ENCODE data around the gene CDK5RAP1.

The CDK5RAP1 gene

DNA sequence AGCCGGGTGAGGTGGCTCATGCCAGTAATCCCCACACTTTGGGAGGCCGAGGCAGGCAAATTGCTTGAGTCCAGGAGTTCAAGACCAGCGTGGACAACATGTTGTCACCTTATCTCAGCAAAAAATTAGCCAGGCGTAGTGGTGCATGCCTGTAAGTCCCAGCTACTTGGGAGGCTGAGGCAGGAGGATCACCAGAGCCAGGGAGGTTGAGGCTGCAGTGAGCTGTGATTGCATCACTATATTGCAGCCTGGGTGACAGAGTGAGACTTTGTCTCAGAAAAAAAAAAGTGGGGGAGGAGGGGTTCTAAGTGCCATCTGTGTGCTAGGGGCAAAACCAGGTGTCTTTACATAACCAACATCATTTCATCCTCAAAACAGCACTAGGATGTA, 48.3 kb downstream of the CDK5RAP1 start:
- no peak for ATAC-seq
- no peak for TF ChIP-seq PATZ1 (CRISPR knock-in tag; IDR thresholded peaks at IDR 0.05; ENCODE audit: borderline replicate concordance)
- TF ChIP-seq, protein P1, sequence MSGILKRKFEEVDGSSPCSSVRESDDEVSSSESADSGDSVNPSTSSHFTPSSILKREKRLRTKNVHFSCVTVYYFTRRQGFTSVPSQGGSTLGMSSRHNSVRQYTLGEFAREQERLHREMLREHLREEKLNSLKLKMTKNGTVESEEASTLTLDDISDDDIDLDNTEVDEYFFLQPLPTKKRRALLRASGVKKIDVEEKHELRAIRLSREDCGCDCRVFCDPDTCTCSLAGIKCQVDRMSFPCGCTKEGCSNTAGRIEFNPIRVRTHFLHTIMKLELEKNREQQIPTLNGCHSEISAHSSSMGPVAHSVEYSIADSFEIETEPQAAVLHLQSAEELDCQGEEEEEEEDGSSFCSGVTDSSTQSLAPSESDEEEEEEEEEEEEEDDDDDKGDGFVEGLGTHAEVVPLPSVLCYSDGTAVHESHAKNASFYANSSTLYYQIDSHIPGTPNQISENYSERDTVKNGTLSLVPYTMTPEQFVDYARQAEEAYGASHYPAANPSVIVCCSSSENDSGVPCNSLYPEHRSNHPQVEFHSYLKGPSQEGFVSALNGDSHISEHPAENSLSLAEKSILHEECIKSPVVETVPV (CRISPR knock-in tag; IDR thresholded peaks at IDR 0.05), result no peak

DNA sequence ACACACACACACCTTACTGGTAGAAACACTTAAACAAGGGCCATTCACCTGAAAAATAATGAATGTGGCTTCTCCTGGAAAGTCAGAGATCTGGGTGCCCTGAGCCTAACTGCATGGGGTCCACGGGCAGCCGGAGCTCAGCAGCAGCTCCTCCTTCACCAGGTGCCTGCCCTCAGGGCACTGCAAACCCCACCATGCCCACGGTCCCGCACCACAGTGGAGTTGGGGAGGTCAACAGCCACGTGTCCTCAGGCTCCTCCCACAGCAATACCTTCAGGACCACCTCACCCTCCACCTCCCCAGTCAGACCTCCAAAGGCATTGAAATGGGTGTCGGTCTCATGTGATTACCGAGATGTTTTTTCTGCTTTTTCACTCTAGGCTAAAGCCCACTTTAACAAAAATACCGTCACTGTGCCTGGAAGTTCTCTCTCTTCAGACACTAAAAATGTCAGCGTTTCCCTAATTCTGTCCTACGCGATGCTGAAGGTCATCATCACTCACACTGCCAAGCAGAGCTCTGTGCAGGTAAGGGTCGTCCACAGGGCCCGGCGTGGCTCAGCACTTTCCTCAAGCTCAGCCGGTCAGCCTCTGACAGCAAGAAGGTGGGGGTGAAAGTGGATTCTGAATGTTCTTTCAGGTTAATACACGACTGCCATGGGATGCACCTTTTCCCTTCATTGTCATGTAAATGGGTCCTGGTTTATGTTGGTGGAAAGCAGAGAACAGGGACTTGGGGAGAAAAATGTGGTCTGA, 48.9 kb downstream of the CDK5RAP1 start:
- no peak for ATAC-seq
- TF ChIP-seq TCF4 (CRISPR knock-in tag; IDR thresholded peaks at IDR 0.05; ENCODE audit: borderline replicate concordance) (no peak), ARNTL (CRISPR knock-in tag; IDR thresholded peaks at IDR 0.05; ENCODE audit: borderline replicate concordance, low read depth) (no peak), BACH2 (CRISPR knock-in tag; IDR thresholded peaks at IDR 0.05; ENCODE audit: borderline replicate concordance) (no peak), RARB (CRISPR knock-in tag; IDR thresholded peaks at IDR 0.05) (no peak), OSR1 (CRISPR knock-in tag; IDR thresholded peaks at IDR 0.05) (no peak), TSHZ2 (CRISPR knock-in tag; IDR thresholded peaks at IDR 0.05) (no peak), ZFP3 (CRISPR knock-in tag; IDR thresholded peaks at IDR 0.05) (no peak), PATZ1 (CRISPR knock-in tag; IDR thresholded peaks at IDR 0.05; ENCODE audit: borderline replicate concordance) (no peak), CSDC2 (CRISPR knock-in tag; IDR thresholded peaks at IDR 0.05) (no peak)
- TF ChIP-seq, protein P1 (CRISPR knock-in tag; IDR thresholded peaks at IDR 0.05), result no peak

GRCh38 chr20:33351696-33352095, 49.6 kb downstream of the CDK5RAP1 start:
- TF ChIP-seq ZNF565 (CRISPR knock-in tag; conservative IDR thresholded peaks at IDR 0.05; ENCODE audit: low read depth) (no peak), ZNF70 (CRISPR knock-in tag; IDR thresholded peaks at IDR 0.05) (no peak), ISL1 (CRISPR knock-in tag; IDR thresholded peaks at IDR 0.05) (no peak), ESRRG (CRISPR knock-in tag; IDR thresholded peaks at IDR 0.05) (no peak), OSR1 (CRISPR knock-in tag; IDR thresholded peaks at IDR 0.05) (no peak), CREB5 (CRISPR knock-in tag; IDR thresholded peaks at IDR 0.05; ENCODE audit: low read depth) (no peak), ZFP3 (CRISPR knock-in tag; IDR thresholded peaks at IDR 0.05) (no peak), RARB (CRISPR knock-in tag; IDR thresholded peaks at IDR 0.05) (no peak), ZNF8 (CRISPR knock-in tag; IDR thresholded peaks at IDR 0.05) (no peak), BACH2 (CRISPR knock-in tag; IDR thresholded peaks at IDR 0.05; ENCODE audit: borderline replicate concordance) (no peak), CSDC2 (CRISPR knock-in tag; IDR thresholded peaks at IDR 0.05) (no peak), GLIS3 (CRISPR knock-in tag; IDR thresholded peaks at IDR 0.05) (no peak), PATZ1 (CRISPR knock-in tag; IDR thresholded peaks at IDR 0.05; ENCODE audit: borderline replicate concordance) (no peak)
- TF ChIP-seq, protein P2, sequence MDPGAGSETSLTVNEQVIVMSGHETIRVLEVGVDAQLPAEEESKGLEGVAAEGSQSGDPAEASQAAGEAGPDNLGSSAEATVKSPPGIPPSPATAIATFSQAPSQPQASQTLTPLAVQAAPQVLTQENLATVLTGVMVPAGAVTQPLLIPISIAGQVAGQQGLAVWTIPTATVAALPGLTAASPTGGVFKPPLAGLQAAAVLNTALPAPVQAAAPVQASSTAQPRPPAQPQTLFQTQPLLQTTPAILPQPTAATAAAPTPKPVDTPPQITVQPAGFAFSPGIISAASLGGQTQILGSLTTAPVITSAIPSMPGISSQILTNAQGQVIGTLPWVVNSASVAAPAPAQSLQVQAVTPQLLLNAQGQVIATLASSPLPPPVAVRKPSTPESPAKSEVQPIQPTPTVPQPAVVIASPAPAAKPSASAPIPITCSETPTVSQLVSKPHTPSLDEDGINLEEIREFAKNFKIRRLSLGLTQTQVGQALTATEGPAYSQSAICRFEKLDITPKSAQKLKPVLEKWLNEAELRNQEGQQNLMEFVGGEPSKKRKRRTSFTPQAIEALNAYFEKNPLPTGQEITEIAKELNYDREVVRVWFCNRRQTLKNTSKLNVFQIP (CRISPR knock-in tag; IDR thresholded peaks at IDR 0.05; ENCODE audit: borderline replicate concordance, low read depth), result no peak
- TF ChIP-seq, protein P1 (CRISPR knock-in tag; IDR thresholded peaks at IDR 0.05), result no peak
- no peak; the same call in 2 of the 3 replicates for ATAC-seq
